ENCODE data around the gene CYLD.

CYLD gene

GRCh38 chr16:50741781-50742575, at the start of gene CYLD:
Gene CYLD, plus strand, starts transcription at chr16:50742086. Its CDS starts 7,613 bp downstream, at chr16:50749699.
- DNase-seq (ENCODE audit: low read depth in 3 of 3) = peak; percentile 99

- no peak for DNase-seq (ENCODE audit: low read depth in 3 of 3)
These were observed 49.3 kb upstream of the CYLD start for GRCh38 chr16:50692644-50692998.

- DNase-seq (ENCODE audit: low read depth in 3 of 3) = no peak
These were observed 48.7 kb upstream of the CYLD start, which contains the start of gene NOD2 for GRCh38 chr16:50692999-50693781. Gene NOD2, plus strand, starts transcription at chr16:50693606. Its CDS starts 5,890 bp downstream, at chr16:50699496.

- no peak for DNase-seq (ENCODE audit: low read depth in 3 of 3)
These were observed 47.7 kb upstream of the CYLD start for GRCh38 chr16:50694206-50694605.

GRCh38 chr16:50695017-50696000, 46.6 kb upstream of the CYLD start:
- DNase-seq (ENCODE audit: low read depth in 3 of 3) = no peak

GRCh38 chr16:50696126-50696525, 45.8 kb upstream of the CYLD start:
- DNase-seq (ENCODE audit: low read depth in 3 of 3) = no peak

- peak in 1 of 3 experiments; percentile 69 for DNase-seq (ENCODE audit: low read depth in 3 of 3)
These were observed 45.1 kb upstream of the CYLD start for GRCh38 chr16:50696575-50697420.

GRCh38 chr16:50697421-50697715, 44.5 kb upstream of the CYLD start:
- DNase-seq (ENCODE audit: low read depth in 3 of 3) = no peak

GRCh38 chr16:50697881-50698767, 43.8 kb upstream of the CYLD start:
- peak in 2 of 3 experiments; percentile 40 to 70 for DNase-seq (ENCODE audit: low read depth in 3 of 3)

GRCh38 chr16:50699326-50700159, 42.3 kb upstream of the CYLD start:
- peak; percentile 49 to 72 (median 62) for DNase-seq (ENCODE audit: low read depth in 3 of 3)

- no peak for DNase-seq (ENCODE audit: low read depth in 3 of 3)
These were observed 39.2 kb upstream of the CYLD start for GRCh38 chr16:50702725-50703124.

- DNase-seq (ENCODE audit: low read depth in 3 of 3) = no peak
These were observed 37.6 kb upstream of the CYLD start for GRCh38 chr16:50704245-50704644.

GRCh38 chr16:50705436-50706110, 36.3 kb upstream of the CYLD start:
- DNase-seq (ENCODE audit: low read depth in 3 of 3) = no peak

- no peak for DNase-seq (ENCODE audit: low read depth in 3 of 3)
These were observed 35.6 kb upstream of the CYLD start for GRCh38 chr16:50706250-50706649.

- peak in 1 of 3 experiments; percentile 46 for DNase-seq (ENCODE audit: low read depth in 3 of 3)
These were observed 33.4 kb upstream of the CYLD start for GRCh38 chr16:50708373-50709060.

GRCh38 chr16:50709061-50709684, 32.7 kb upstream of the CYLD start:
- no peak for DNase-seq (ENCODE audit: low read depth in 3 of 3)

GRCh38 chr16:50709980-50710379, 31.9 kb upstream of the CYLD start:
- DNase-seq (ENCODE audit: low read depth in 3 of 3) = no peak
